Medulla oblongata (tissue), 1 donor: ENCODE measurements around the gene MAP2.

ENCODE experiments used
- DNase-seq: peaks from one replicate; pipeline ENCODE4 v3.0.0-alpha.2; 2015; ENCODE audit errors: extremely low spot score

Gene MAP2

DNA sequence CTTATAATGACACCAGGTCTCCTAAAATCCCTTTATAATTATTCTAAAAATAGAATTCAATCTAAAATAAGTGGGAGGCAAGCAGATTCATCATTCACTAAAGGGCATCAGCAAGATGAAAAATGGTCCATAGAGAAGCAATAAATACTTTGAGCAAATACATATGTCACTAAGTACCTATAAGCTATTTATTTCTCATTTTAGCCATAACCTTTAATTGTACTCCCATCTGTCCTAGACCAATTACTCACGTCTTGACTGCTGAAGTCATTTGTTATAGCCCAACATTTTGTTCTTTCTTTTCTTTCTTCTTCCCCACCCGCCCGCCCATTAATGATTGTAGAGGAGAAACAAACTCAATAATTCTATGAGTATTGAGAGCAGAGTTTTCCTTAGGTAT is 105.7 kb downstream of the MAP2 start:
- DNase-seq, result no peak

DNA sequence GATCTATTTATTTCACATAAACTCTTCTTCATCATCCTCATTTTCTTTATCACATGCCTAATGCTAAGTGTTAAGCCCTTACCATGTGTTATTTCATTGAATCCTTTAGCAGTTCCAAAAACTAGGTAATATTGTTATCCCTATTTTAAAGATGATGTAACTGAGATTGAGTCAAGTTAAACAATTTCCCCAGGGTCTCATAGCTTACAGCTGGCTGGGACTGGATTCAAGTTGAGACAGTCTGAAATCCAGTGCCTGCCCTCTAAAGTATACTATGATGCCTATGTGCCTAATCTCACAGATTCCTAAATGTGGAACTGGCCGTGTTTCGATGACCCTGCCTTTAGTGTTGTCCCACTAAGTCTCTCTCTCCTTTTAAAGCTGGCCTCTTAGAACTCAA is 108.5 kb downstream of the MAP2 start:
- DNase-seq, result no peak

- DNase-seq, result no peak
Observed at GRCh38 chr2:209533391-209533790, 109.5 kb downstream of the MAP2 start.

DNA sequence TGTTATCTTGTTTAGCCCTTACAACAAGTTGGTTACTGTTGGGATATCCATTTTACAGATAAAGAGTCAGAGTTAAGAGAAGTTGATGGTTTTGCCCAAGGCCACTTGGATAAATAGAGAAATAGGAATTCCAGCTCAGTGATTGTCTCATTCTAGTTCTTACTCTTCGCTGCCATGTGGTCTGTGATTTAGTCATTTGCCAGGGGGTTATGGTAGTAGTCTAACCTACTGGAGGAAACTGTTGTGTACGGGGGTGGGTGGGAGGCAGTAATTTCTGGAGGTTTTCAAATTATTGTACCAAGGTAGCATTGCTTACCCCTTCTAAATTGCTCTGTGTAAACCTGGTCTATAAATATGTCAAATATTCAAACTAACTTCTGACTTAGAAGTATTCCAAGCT is 110.4 kb downstream of the MAP2 start:
- DNase-seq, result no peak

DNA sequence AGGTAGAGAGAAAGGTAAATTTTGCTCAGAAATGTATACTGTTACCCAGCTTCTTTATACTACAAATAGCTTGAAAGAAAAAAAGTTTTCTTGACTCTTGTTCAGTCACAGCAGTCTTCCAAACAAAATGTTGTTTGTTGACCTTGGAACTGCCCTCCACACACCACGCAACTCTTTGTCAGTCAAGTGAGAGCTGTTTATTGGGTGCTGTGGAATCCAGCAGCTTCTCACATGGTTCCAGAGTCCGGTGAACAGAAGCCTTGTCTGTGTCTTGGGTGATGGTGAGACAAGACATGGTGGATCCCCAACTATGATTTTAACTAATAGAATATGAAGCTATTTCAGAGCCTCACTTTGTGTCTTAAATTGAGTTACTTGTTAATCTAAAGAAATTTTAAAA is 112.5 kb downstream of the MAP2 start:
- peak; percentile 31 for DNase-seq

DNA sequence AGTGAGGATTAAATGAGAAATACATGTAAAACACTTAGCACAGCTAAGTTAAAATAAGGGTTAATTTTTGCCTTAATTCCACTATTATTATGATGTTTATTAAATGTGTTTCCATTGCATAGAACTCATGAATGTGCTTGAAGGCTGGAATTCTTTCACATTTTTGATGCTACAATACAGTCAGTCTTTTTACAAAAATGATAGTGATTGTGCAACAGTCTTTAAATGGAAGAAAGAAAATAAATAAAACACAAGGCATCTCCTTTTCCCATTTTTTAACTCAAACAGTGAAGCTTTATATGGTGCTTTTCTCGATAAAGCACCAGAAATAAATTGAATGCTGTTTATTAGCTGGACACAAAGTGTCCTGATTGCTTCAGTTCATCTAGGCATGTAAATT is 123.9 kb downstream of the MAP2 start:
- DNase-seq, result no peak

GRCh38 chr2:209549589-209549988 is 125.7 kb downstream of the MAP2 start:
- DNase-seq, result no peak

GRCh38 chr2:209553913-209554312 is 130.1 kb downstream of the MAP2 start:
- DNase-seq, result no peak

DNA sequence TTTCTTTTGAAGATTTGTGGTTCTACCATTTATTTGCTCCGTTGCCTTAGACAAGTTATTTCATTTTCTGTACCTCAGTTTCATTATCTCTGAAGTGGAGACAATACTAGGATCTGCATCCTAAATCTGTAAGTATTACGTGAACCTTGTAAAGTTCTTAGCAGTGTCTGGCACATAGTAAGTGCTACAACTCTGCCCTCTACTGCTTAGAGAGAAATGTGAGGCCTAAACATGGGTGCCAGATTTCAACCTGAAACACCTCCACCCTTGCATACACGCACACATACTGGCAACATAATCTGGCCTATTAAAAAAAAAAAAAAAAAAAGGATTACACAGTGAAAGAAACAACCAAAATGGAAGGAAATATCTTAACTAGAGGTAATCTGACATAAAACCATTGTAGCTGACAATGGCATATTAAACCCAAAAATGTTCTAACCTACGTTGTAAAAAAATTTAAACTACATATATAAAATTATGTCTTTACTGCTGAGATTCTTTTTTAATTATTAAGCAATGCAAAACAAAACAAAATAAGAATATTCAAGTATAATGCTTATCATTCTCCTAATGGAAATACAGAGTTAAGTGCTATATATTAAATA is 132.6 kb downstream of the MAP2 start:
- peak; percentile 42 for DNase-seq

DNA sequence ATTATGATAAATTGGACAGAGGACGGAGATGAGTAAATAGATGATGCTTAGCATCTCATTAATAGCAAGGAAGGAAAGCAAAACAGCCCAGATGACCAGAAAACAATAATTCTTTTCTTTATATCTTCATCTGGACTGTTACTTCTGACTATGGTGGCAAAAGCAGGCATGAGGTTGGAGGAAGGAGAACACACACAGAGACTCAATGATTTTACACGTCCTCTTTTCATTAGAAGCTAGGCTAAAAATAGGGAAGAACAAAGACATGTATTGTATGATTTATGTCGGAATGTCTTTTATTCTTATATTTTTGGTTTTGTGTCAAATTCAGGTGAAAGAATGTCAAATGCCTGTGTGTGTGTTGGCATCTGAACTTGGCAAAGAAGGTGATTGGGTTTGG is 137.1 kb downstream of the MAP2 start:
- DNase-seq, result no peak

DNA sequence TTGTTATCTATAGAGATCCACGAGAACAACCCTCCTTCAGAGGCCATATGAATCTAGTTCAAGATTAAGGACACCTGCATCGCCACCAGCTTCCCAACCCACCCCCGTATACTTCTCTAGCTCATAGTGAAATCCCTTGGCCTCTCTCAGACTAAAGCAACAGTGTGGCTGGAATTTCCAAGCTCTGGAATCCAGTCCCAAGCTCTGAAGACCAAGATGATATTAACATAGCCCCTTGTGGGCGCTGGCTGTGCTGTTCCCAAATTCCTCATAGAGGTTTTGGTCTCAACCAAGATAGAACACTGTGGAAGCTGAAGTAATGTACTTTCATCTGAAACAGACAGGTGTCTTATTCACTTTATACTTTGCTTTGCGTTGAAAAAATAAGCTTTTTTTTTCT is 139.6 kb downstream of the MAP2 start:
- DNase-seq, result no peak

DNA sequence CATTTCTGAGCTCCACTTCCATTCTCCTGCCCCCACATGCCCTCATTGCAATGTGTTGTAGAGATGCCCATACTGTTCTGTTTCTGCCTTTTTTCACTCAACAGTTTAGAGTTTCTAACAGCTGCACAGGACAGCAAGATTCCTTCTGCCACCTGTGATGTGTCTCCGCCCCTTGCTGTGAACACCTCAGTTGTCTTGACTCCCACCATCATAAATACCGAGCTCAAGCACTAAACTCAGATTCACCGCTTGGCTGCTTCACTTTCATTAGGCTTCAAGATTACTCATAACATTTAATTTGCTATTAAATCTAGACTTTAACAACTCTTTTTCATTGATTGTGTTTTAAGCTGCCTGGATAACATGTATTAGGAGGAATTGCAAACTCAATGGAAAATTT is 141.0 kb downstream of the MAP2 start:
- DNase-seq, result no peak

- no peak for DNase-seq
Observed at GRCh38 chr2:209565896-209566582, 142.2 kb downstream of the MAP2 start.

GRCh38 chr2:209570194-209570593 is 146.3 kb downstream of the MAP2 start:
- DNase-seq, result no peak

DNA sequence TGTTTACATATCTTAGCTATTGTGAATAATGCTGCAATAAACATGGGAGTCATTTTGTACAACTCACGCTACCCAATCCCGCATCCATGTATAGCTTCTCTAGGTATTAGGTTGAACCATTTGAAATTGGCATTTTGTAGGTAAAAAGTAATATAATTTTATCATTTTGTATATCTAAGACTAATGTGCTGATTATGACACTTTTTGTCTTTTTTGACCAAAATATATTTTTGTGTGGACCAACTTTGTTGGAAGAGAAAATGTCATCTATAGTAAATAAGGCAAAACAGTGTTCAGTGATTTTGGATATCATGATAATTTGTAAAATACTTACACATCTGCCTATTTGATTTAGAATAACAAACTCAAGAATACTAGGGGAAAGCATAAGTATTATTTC is 150.7 kb downstream of the MAP2 start:
- DNase-seq, result no peak

DNA sequence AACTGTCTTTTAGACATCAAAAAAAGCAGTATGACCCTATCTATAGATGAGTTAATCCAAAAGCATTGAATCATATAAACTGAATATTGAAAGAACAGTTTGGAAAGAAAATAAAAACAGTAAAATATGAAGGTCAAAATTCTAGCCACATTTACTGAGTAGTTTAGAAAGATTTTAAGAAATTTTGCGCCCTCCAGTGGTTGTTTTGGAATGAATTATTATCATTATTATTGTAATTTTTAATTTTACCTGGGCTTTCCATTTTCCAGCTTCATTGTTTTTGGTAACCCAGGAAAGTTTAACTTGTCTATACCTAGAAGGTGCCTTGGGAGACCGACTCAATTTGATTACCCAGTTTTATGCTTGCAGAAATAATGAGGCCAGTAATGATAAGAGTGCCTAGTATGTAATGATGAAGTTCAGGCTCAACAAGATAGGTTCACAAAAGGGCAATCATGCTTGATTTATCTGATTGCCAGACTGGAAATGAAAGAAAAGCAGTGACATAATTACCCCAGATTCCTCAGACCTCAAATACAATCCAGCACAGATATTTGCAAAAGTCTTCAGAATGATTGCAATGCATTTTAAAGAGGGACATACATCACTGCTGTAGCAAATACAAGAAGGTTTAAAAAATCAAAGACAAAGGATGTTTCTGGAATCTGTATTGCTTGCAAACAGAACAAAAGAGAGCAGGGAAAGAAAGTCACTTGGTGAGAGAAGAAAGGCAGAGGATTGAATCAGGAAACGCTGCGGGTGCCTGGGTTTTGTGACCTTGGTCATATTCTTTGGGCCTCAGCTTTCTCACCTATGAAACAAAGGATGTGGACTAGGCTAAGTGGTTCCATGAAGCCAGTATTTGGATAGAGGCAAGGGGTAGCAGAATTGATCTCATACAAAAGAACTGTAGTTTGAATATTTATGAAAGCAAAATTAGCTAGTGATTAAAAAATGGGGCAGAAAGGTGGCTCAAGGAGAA is 153.8 kb downstream of the MAP2 start:
- DNase-seq, result no peak

GRCh38 chr2:209578394-209579001 is 154.7 kb downstream of the MAP2 start:
- DNase-seq, result no peak

GRCh38 chr2:209579230-209579749 is 155.4 kb downstream of the MAP2 start:
- peak; percentile 74 for DNase-seq

DNA sequence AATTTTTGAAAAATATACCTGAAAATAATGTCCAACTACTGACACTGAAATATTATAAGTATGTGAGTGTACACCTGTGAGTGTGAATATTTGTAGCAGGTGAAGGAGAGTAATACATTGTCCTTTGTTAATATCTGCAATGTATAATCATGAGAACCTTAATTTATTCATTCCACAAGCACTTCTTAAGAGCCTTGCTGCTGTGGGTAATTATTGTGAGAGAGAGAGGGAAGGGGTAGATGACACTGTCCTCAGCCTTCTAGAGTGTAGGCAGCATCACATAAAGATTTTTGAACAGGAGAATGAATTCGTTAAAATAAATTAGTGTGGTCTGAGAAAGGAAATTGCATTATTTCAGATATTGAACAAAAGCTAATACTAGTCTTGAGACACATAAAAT is 157.2 kb downstream of the MAP2 start:
- no peak for DNase-seq

- no peak for DNase-seq
Observed at GRCh38 chr2:209582281-209582680, 158.4 kb downstream of the MAP2 start.

DNA sequence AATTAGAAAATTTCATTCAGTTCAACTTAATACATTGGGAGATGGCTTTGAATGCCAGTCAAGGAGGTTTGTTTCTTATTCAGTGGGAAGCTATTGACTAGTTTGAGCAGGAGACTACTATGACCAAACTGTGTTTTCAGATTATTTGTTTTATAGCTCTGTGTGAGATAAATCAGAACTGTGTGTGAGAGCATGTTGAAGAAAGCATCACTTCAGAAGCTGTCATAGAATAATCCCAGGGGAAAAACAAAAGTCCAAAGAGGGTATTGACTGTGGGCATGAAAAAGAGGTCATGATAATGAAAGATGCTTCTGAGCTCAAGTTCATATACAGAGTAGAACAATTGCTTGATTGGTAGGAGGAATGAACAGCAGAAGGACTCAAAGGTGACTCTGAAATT is 160.6 kb downstream of the MAP2 start:
- DNase-seq, result no peak

DNA sequence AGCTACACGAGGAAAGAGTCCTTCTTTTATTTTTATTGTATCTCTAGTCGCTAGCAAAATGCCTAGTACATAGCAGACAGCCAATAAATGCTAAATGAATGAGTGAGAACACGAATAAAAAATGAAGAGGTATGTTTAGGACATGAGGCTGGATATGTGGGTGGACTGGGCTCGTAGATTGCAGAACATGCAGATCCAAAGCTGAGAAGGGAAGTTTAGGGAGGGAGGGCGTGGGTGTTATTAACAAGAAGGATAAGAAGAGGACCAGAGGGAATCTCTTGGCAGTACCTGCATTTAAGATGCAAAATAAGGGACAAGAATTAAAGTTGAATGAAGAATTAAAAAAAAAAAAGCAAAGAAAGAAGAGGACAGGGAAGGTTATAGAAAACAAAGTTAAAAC is 161.1 kb downstream of the MAP2 start:
- DNase-seq, result no peak
